NT2/D1 (cell line): ENCODE measurements around the gene SULT6B1.

Experiments
- YY1 ChIP-seq: IDR thresholded peaks from 2 replicates; pipeline ENCODE4 v1.6.1; 2011; ENCODE audit not compliant: insufficient read length, insufficient read depth
- ZNF274 ChIP-seq: IDR thresholded peaks from 2 replicates; pipeline ENCODE4 v1.6.1; 2011; ENCODE audit warnings: mild to moderate bottlenecking, low read depth, low read length

DNA sequence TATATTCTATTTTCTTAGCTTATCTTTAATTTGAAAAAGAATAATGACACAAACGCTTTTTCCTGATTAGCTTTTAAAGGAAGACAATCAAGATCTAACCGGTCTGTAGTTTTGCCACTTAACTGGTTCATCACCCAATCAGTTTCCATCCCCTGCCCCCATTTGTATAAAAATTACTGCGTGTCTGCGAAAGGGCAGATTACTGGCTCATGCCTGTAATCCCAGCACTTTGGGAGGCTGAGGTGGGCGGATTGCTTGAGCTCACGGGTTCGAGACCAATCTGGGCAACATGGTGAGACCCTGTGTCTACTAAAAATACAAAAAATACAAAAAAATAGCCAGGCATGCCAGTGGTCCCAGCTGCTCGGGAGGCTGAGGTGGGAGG lies 10.2 kb upstream of the SULT6B1 start:
- no peak for TF ChIP-seq YY1
- no peak for TF ChIP-seq ZNF274
